ENCODE results near the gene PPIF.
A peak's percentile ranks its signal among the peaks of the same experiment; 100 is the strongest.

PPIF gene

GRCh38 chr10:79347894-79348639 is 798 bp downstream of the PPIF start:
- DNase-seq: peak in 17 of 56 donors; percentile 28 to 57 (median 38)

- DNase-seq: no peak
These were observed 1.3 kb downstream of the PPIF start for GRCh38 chr10:79348640-79348988.

- no peak for DNase-seq
These were observed 1.8 kb downstream of the PPIF start for GRCh38 chr10:79349072-79349491.

GRCh38 chr10:79349766-79350406 is 2.6 kb downstream of the PPIF start:
- no peak for DNase-seq

GRCh38 chr10:79350407-79351154 is 3.3 kb downstream of the PPIF start:
- DNase-seq: no peak

- no peak for DNase-seq
These were observed 4.1 kb downstream of the PPIF start for GRCh38 chr10:79351332-79351731.

GRCh38 chr10:79352035-79352877 is 5.0 kb downstream of the PPIF start:
- no peak for DNase-seq

- DNase-seq: no peak
These were observed 5.7 kb downstream of the PPIF start for GRCh38 chr10:79353000-79353406.

GRCh38 chr10:79353726-79354125 is 6.5 kb downstream of the PPIF start:
- DNase-seq: no peak

- DNase-seq: no peak
These were observed 6.9 kb downstream of the PPIF start for GRCh38 chr10:79354141-79354540.

GRCh38 chr10:79354615-79355014 is 7.3 kb downstream of the PPIF start:
- DNase-seq: no peak

- DNase-seq: no peak
These were observed 8.2 kb downstream of the PPIF start for GRCh38 chr10:79355420-79356017.

GRCh38 chr10:79356104-79356503 is 8.8 kb downstream of the PPIF start:
- DNase-seq: no peak

- DNase-seq: no peak
These were observed 9.9 kb downstream of the PPIF start for GRCh38 chr10:79357180-79357579.

GRCh38 chr10:79358811-79359210 is 11.5 kb downstream of the PPIF start:
- DNase-seq: no peak

- no peak for DNase-seq
These were observed 12.7 kb downstream of the PPIF start for GRCh38 chr10:79359816-79360498.

GRCh38 chr10:79360499-79361342 is 13.5 kb downstream of the PPIF start:
- no peak for DNase-seq

GRCh38 chr10:79361726-79362397 is 14.6 kb downstream of the PPIF start:
- no peak for DNase-seq

Data from amygdala (tissue), 56 donors.